ENCODE data around the gene DEPDC4.
"Not testable (repeated sequence)": the region's sequence is repeated elsewhere in the genome, so short reads cannot be mapped to it uniquely, and the experiment has no call there.

Gene DEPDC4

GRCh38 chr12:100266835-100267602, at the start of gene DEPDC4, which contains the start of gene SCYL2:
DEPDC4 (minus strand) TSS chr12:100267079; CDS start chr12:100267076, 3 bp downstream.
SCYL2 (plus strand) TSS chr12:100267177; CDS start chr12:100282971, 15,794 bp downstream.
- DNase-seq (ENCODE audit: low spot score): peak; percentile 98
- no peak for TF ChIP-seq CTCF (conservative IDR thresholded peaks at IDR 0.05; ENCODE audit: low read depth)
- ChIA-PET CTCF (interaction anchor here (0.5 to 0.7 kb wide), 2 partner anchors 26 to 1000 kb away, joined by 3 read pairs; no protein-coding TSS in a partner anchor), POLR2A (ENCODE audit: low non-redundant PET) (interaction anchor here (0.7 to 1.0 kb wide), 3 partner anchors 12 to 66 kb away, joined by 3 to 4 read pairs (median 4); partner anchors contain the start of gene ACTR6)
- H3K27ac ChIP-seq: peak within 1 kb of the TSS; percentile 94

- H3K27ac ChIP-seq: no peak overlapping the region
- TF ChIP-seq CTCF (conservative IDR thresholded peaks at IDR 0.05; ENCODE audit: low read depth): no peak
- no peak for DNase-seq (ENCODE audit: low spot score)
- ChIA-PET POLR2A (ENCODE audit: low non-redundant PET) (no interaction called here), CTCF (no interaction called here)
These were observed 44.4 kb upstream of the DEPDC4 start for GRCh38 chr12:100311317-100311716.

- CTCF ChIA-PET; POLR2A ChIA-PET (ENCODE audit: low non-redundant PET); DNase-seq (ENCODE audit: low spot score); H3K27ac ChIP-seq: not testable (repeated sequence)
These were observed 41.3 kb upstream of the DEPDC4 start for GRCh38 chr12:100308138-100308537.

- POLR2A ChIA-PET (ENCODE audit: low non-redundant PET): not testable (repeated sequence)
These were observed 37.5 kb upstream of the DEPDC4 start for GRCh38 chr12:100304334-100304733.

GRCh38 chr12:100303831-100304230, 37.0 kb upstream of the DEPDC4 start:
- DNase-seq (ENCODE audit: low spot score): no peak
- ChIA-PET CTCF (interaction anchor here (0.6 kb wide), 1 partner anchor 839 kb away, joined by 3 read pairs; no protein-coding TSS in a partner anchor), POLR2A (ENCODE audit: low non-redundant PET) (no interaction called here)
- no peak overlapping the region for H3K27ac ChIP-seq
- TF ChIP-seq CTCF (conservative IDR thresholded peaks at IDR 0.05; ENCODE audit: low read depth): no peak

More at GRCh38 chr12:100304334-100304733, 37.5 kb upstream of the DEPDC4 start:
- not testable (repeated sequence) for H3K27ac ChIP-seq; DNase-seq (ENCODE audit: low spot score)
- CTCF ChIA-PET: interaction anchor here (0.6 kb wide), 1 partner anchor 839 kb away, joined by 3 read pairs; no protein-coding TSS in a partner anchor

- ChIA-PET CTCF (no interaction called here), POLR2A (ENCODE audit: low non-redundant PET) (no interaction called here)
- no peak for TF ChIP-seq CTCF (conservative IDR thresholded peaks at IDR 0.05; ENCODE audit: low read depth)
- DNase-seq (ENCODE audit: low spot score): no peak
- no peak overlapping the region for H3K27ac ChIP-seq
These were observed 35.2 kb upstream of the DEPDC4 start for GRCh38 chr12:100302081-100302480.

- ChIA-PET POLR2A (ENCODE audit: low non-redundant PET) (no interaction called here), CTCF (no interaction called here)
- no peak for DNase-seq (ENCODE audit: low spot score)
- no peak for TF ChIP-seq CTCF (conservative IDR thresholded peaks at IDR 0.05; ENCODE audit: low read depth)
- no peak overlapping the region for H3K27ac ChIP-seq
These were observed 29.1 kb upstream of the DEPDC4 start for GRCh38 chr12:100295764-100296555.

- CTCF ChIA-PET; H3K27ac ChIP-seq; POLR2A ChIA-PET (ENCODE audit: low non-redundant PET); DNase-seq (ENCODE audit: low spot score): not testable (repeated sequence)
These were observed 27.5 kb upstream of the DEPDC4 start for GRCh38 chr12:100294366-100294765.
